IMR-90 (cell line): ENCODE data around the gene IL21R. TPM values are rescaled to one million over a fixed set of nuclear protein-coding genes. Genes with fewer than 3 reads are reported as not detected.

Experiments used
- ATAC-seq: fragments of 200-7000 bp; cut with Tn5 transposase; 2 replicates; pipeline ENCODE4 v1.9.1; 2020; ENCODE audit warnings: low read depth, mild to moderate bottlenecking, moderate library complexity
- BruUV-seq: library from RNA; stranded (reverse); fragments of 400-500 nt; replicated peaks from 2 replicates; lab custom pipeline; 2021; lab: Mats Ljungman, UMichigan
- CTCF ChIA-PET: fragments of 300-600 bp; formaldehyde crosslinking; extraction: SDS; loops from one replicate; lab custom pipeline; 2021; ENCODE audit warnings: antibody characterized with exemption; lab: Yijun Ruan, JAX
- POLR2A ChIA-PET: fragments of 300-600 bp; sonication (Branson Sonifier 250); formaldehyde crosslinking; loops from one replicate; lab custom pipeline; 2022; ENCODE audit warnings: antibody characterized with exemption; ENCODE audit not compliant: unreplicated experiment; lab: Charles Lee
- DNase-seq: peaks from one replicate; pipeline ENCODE4 v3.0.0; 2013
- H2AFZ ChIP-seq: replicated peaks from 2 replicates; pipeline ENCODE3; 2013; ENCODE audit warnings: low read length, mild to moderate bottlenecking; ENCODE audit not compliant: poor library complexity
- H2AK5ac ChIP-seq: 2 replicates; pipeline ENCODE4 v1.6.1; 2013; ENCODE audit warnings: low read depth, low read length, inconsistent platforms
- H2AK9ac ChIP-seq: replicated peaks from 2 replicates; pipeline ENCODE3; 2013; ENCODE audit warnings: mild to moderate bottlenecking, low read depth, low read length, moderate library complexity; ENCODE audit not compliant: poor library complexity
- H2BK120ac ChIP-seq: 2 replicates; pipeline ENCODE4 v1.6.1; 2013; ENCODE audit warnings: low read depth, low read length, inconsistent platforms
- H2BK15ac ChIP-seq: 3 replicates; pipeline ENCODE4 v1.6.1; 2013; ENCODE audit warnings: low read depth, low read length, inconsistent platforms
- H2BK20ac ChIP-seq: 2 replicates; pipeline ENCODE4 v1.6.1; 2013; ENCODE audit warnings: low read depth, mild to moderate bottlenecking, inconsistent platforms, low read length, moderate library complexity
- H2BK5ac ChIP-seq: 2 replicates; pipeline ENCODE4 v1.6.1; 2013; ENCODE audit warnings: mild to moderate bottlenecking, low read depth, low read length, inconsistent platforms; ENCODE audit not compliant: poor library complexity, severe bottlenecking
- H3K14ac ChIP-seq: replicated peaks from 2 replicates; pipeline ENCODE4 v1.6.1; 2013; ENCODE audit warnings: low read depth, low read length, inconsistent platforms
- H3K18ac ChIP-seq: 2 replicates; pipeline ENCODE4 v1.6.1; 2013; ENCODE audit warnings: low read depth, low read length, control low read depth
- H3K23ac ChIP-seq: 2 replicates; pipeline ENCODE4 v1.6.1; 2013; ENCODE audit warnings: low read depth, low read length, inconsistent platforms
- H3K27ac ChIP-seq: 2 replicates; pipeline ENCODE4 v1.5.1; 2013; ENCODE audit warnings: mild to moderate bottlenecking, control low read depth, low read length; ENCODE audit not compliant: insufficient read depth
- H3K27me3 ChIP-seq: 2 replicates; pipeline ENCODE4 v1.6.1; 2013; ENCODE audit warnings: low read length; ENCODE audit not compliant: control insufficient read depth, insufficient read depth
- H3K36me3 ChIP-seq: 2 replicates; pipeline ENCODE4 v1.6.1; 2013; ENCODE audit warnings: low read length, mixed read lengths; ENCODE audit not compliant: control insufficient read depth, insufficient read depth
- H3K4ac ChIP-seq: 2 replicates; pipeline ENCODE4 v1.6.1; 2013; ENCODE audit warnings: low read depth, low read length, inconsistent platforms
- H3K4me1 ChIP-seq: 2 replicates; pipeline ENCODE4 v1.6.1; 2013; ENCODE audit warnings: low read length, mixed read lengths; ENCODE audit not compliant: control insufficient read depth, insufficient read depth
- H3K4me2 ChIP-seq: 2 replicates; pipeline ENCODE4 v1.6.1; 2013; ENCODE audit warnings: low read depth, mild to moderate bottlenecking, control low read depth, low read length, moderate library complexity
- H3K4me3 ChIP-seq: 2 replicates; pipeline ENCODE4 v1.5.1; 2013; ENCODE audit warnings: low read depth, mild to moderate bottlenecking, control low read depth, low read length, moderate library complexity; ENCODE audit not compliant: insufficient read depth
- H3K56ac ChIP-seq: 2 replicates; pipeline ENCODE4 v1.6.1; 2013; ENCODE audit warnings: low read length, inconsistent platforms; ENCODE audit not compliant: insufficient read depth; ENCODE audit errors: extremely low read depth
- H3K79me1 ChIP-seq, 2 experiments: 2 replicates each; pipeline ENCODE4 v1.6.1; 2013; ENCODE audit warnings: low read length in 2 of 2, inconsistent platforms in 1 of 2, low read depth in 1 of 2
- H3K9ac ChIP-seq: 2 replicates; pipeline ENCODE4 v1.6.1; 2013; ENCODE audit warnings: low read depth, low read length, control low read depth
- H3K9me1 ChIP-seq: 2 replicates; pipeline ENCODE4 v1.6.1; 2013; ENCODE audit warnings: low read length, inconsistent platforms; ENCODE audit not compliant: insufficient read depth
- H3K9me3 ChIP-seq: 2 replicates; pipeline ENCODE4 v1.6.1; 2013; ENCODE audit warnings: low read length; ENCODE audit not compliant: control insufficient read depth, insufficient read depth
- H4K20me1 ChIP-seq: 2 replicates; pipeline ENCODE4 v1.6.1; 2013; ENCODE audit warnings: low read length, inconsistent platforms; ENCODE audit not compliant: insufficient read depth
- H4K5ac ChIP-seq: 2 replicates; pipeline ENCODE4 v1.6.1; 2013; ENCODE audit warnings: mild to moderate bottlenecking, low read depth, low read length, control low read depth
- H4K8ac ChIP-seq, 2 experiments: 2 replicates each; pipeline ENCODE4 v1.6.1; 2013; ENCODE audit warnings: low read depth in 2 of 2, low read length in 2 of 2, control low read depth in 1 of 2, inconsistent platforms in 1 of 2
- H4K91ac ChIP-seq: 2 replicates; pipeline ENCODE4 v1.6.1; 2013; ENCODE audit warnings: low read depth, low read length, inconsistent platforms; ENCODE audit not compliant: insufficient read depth
- CEBPB ChIP-seq: IDR thresholded peaks from 2 replicates; pipeline ENCODE4 v1.6.1; 2012; ENCODE audit warnings: low read depth, low read length, improper control_type of control experiment
- CHD1 ChIP-seq: IDR thresholded peaks from 2 replicates; pipeline ENCODE4 v1.6.1; 2012; ENCODE audit warnings: low read depth, low read length, improper control_type of control experiment
- MAFK ChIP-seq: IDR thresholded peaks from 2 replicates; pipeline ENCODE4 v1.6.1; 2012; ENCODE audit warnings: low read depth, low read length, improper control_type of control experiment
- MXI1 ChIP-seq: IDR thresholded peaks from 2 replicates; pipeline ENCODE4 v1.6.1; 2012; ENCODE audit warnings: low read depth, mild to moderate bottlenecking, low read length, moderate library complexity, borderline replicate concordance
- NFE2L2 ChIP-seq: fragments of 150-350 bp; IDR thresholded peaks from 2 replicates; pipeline ENCODE4 v1.6.1; 2016; ENCODE audit warnings: low read depth, mild to moderate bottlenecking, low read length
- SMC3 ChIP-seq: fragments of 150-350 bp; IDR thresholded peaks from 2 replicates; pipeline ENCODE4 v1.6.1; 2016; ENCODE audit warnings: low read depth, mild to moderate bottlenecking, antibody characterized with exemption, low read length, moderate library complexity
- WGBS, 2 experiments: methylation state at CpG; one replicate each; pipeline versions ENCODE4 v1.1.5 to v1.1.7; 2013; ENCODE audit warnings: missing lambda C conversion rate in 2 of 2; ENCODE audit not compliant: insufficient read length in 1 of 2; ENCODE audit errors: extremely low coverage in 2 of 2; 5-methylcytosine and 5-hydroxymethylcytosine counted together
- dilution Hi-C: fragments of 300-500 bp; cut with HindIII; formaldehyde crosslinking; loops from one replicate; pipeline ENCODE4 v1.14.3; 2018; ENCODE audit warnings: low sequenced_read_pairs; ENCODE audit not compliant: unreplicated experiment
- in situ Hi-C: fragments of 300-500 bp; cut with MboI; formaldehyde crosslinking; loops from 3 replicates; pipeline ENCODE4 v1.14.3; 2019; ENCODE audit warnings: low sequenced_read_pairs, inconsistent platforms, mixed read lengths
- intact Hi-C: fragments of 100-400 bp; cut with micrococcal nuclease; formaldehyde crosslinking; loops from 2 replicates; pipeline ENCODE4 v1.10.0; 2022
- polyA plus RNA-seq, 3 experiments: library from polyadenylated mRNA; depleted of rRNA; stranded (reverse); fragments of >200 nt; gene quantifications; 2 replicates each; pipeline ENCODE4 v1.2.3, GENCODE V29; 2012; ENCODE audit warnings: low replicate concordance in 1 of 3
- total RNA-seq: library from RNA; depleted of rRNA; stranded (reverse); fragments of >200 nt; gene quantifications from 2 replicates; pipeline ENCODE4 v1.2.3, GENCODE V29; 2012
- TF ChIP-seq, protein P1 (sequence below): fragments of 150-350 bp; IDR thresholded peaks from 2 replicates; pipeline ENCODE4 v1.6.1; 2017; ENCODE audit warnings: mild to moderate bottlenecking, antibody characterized with exemption, low read length, low read depth
- TF ChIP-seq, protein P2 (sequence below): fragments of 150-350 bp; IDR thresholded peaks from 2 replicates; pipeline ENCODE4 v1.6.1; 2016; ENCODE audit warnings: low read depth, mild to moderate bottlenecking, low read length, moderate library complexity, borderline replicate concordance

The IL21R gene
- total and polyA plus RNA-seq, 2 of the 4 experiments (the other 2 are of a cell fraction) = 0.72 to 0.97 TPM

DNA sequence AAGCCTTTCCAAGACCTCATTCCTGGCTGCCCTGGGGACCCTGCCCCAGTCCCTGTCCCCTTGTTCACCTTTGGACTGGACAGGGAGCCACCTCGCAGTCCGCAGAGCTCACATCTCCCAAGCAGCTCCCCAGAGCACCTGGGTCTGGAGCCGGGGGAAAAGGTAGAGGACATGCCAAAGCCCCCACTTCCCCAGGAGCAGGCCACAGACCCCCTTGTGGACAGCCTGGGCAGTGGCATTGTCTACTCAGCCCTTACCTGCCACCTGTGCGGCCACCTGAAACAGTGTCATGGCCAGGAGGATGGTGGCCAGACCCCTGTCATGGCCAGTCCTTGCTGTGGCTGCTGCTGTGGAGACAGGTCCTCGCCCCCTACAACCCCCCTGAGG lies 38.7 kb upstream of the IL21R start:
- Histone ChIP-seq H4K91ac (no peak overlapping the region), H2AK9ac (no peak overlapping the region), H2BK15ac (no peak overlapping the region), H3K9me3 (peaks cover 4% of the 10 kb centered on the region), H3K14ac (no peak overlapping the region), H3K27ac (no peak overlapping the region), H3K9ac (no peak overlapping the region), H3K9me1 (peaks cover 9% of the 10 kb centered on the region; the same call in 1 of the 2 replicates), H3K79me1 (peaks cover 3 to 22% of the 10 kb centered on the region in 2 experiments; a peak in 3 of 4 replicates), H3K4me2 (no peak overlapping the region), H3K4me3 (no peak overlapping the region), H4K8ac (no peak overlapping the region), H2BK120ac (no peak overlapping the region), H2BK5ac (no peak overlapping the region), H3K23ac (no peak overlapping the region), H3K36me3 (peaks cover 53% of the 10 kb centered on the region), H3K18ac (no peak overlapping the region), H2AFZ (no peak overlapping the region), H2BK20ac (no peak overlapping the region), H3K56ac (no peak overlapping the region), H3K4ac (no peak overlapping the region), H2AK5ac (no peak overlapping the region), H4K20me1 (no peaks in the 10 kb centered on the region), H3K4me1 (peaks cover 9% of the 10 kb centered on the region), H3K27me3 (no peaks in the 10 kb centered on the region), H4K5ac (no peak overlapping the region)
- CTCF ChIA-PET = no interaction called here
- POLR2A ChIA-PET = no interaction called here
- ATAC-seq (no peak), DNase-seq (no peak)
- 100% methylated on average over 1 of the region's 5 CpGs; no CpG with 5 or more reads in 1 of the 2 experiments for WGBS, 2 experiments
- in situ Hi-C loops = no loop called here
- BruUV-seq = no TSS peak
- dilution Hi-C loops = no loop called here
- TF ChIP-seq MXI1 (no peak), CEBPB (no peak), SMC3 (no peak), NFE2L2 (no peak), CHD1 (no peak), MAFK (no peak)
- TF ChIP-seq, protein P1, sequence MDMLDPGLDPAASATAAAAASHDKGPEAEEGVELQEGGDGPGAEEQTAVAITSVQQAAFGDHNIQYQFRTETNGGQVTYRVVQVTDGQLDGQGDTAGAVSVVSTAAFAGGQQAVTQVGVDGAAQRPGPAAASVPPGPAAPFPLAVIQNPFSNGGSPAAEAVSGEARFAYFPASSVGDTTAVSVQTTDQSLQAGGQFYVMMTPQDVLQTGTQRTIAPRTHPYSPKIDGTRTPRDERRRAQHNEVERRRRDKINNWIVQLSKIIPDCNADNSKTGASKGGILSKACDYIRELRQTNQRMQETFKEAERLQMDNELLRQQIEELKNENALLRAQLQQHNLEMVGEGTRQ = no peak
- TF ChIP-seq, protein P2, sequence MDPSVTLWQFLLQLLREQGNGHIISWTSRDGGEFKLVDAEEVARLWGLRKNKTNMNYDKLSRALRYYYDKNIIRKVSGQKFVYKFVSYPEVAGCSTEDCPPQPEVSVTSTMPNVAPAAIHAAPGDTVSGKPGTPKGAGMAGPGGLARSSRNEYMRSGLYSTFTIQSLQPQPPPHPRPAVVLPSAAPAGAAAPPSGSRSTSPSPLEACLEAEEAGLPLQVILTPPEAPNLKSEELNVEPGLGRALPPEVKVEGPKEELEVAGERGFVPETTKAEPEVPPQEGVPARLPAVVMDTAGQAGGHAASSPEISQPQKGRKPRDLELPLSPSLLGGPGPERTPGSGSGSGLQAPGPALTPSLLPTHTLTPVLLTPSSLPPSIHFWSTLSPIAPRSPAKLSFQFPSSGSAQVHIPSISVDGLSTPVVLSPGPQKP = no peak
- intact Hi-C loops = no loop called here
